GM12878 (cell line): ENCODE measurements around the gene HNF4A. TPM values are rescaled to one million over a fixed set of nuclear protein-coding genes. Genes with fewer than 3 reads are reported as not detected.
"Not testable (repeated sequence)": the region's sequence is repeated elsewhere in the genome, so short reads cannot be mapped to it uniquely, and the experiment has no call there.

Source experiments
- ATAC-seq: fragments of 200-7000 bp; cut with Tn5 transposase; 3 replicates; pipeline ENCODE4 v1.9.1; 2020; ENCODE audit warnings: mild to moderate bottlenecking, moderate library complexity
- BruUV-seq: library from RNA; stranded (reverse); fragments of 400-500 nt; replicated peaks from 2 replicates; lab custom pipeline; 2021; lab: Mats Ljungman, UMichigan
- CTCF ChIA-PET: fragments of 300-600 bp; sonication (Branson Sonifier 250); formaldehyde crosslinking; extraction: SDS; loops from one replicate; lab custom pipeline; 2021; ENCODE audit warnings: inconsistent platforms; lab: Yijun Ruan, JAX
- POLR2A ChIA-PET: fragments of 350-600 bp; formaldehyde crosslinking; extraction: SDS; loops from one replicate; lab custom pipeline; 2021; ENCODE audit warnings: inconsistent platforms; lab: Charles Lee
- RAD21 ChIA-PET: fragments of 300-600 bp; sonication (Branson Sonifier 250); formaldehyde crosslinking; loops from one replicate; lab custom pipeline; 2023; ENCODE audit warnings: antibody characterized with exemption; ENCODE audit not compliant: unreplicated experiment; lab: Charles Lee
- SMC1A ChIA-PET: fragments of 300-600 bp; sonication (Branson Sonifier 250); formaldehyde crosslinking; loops from one replicate; lab custom pipeline; 2023; ENCODE audit not compliant: unreplicated experiment, uncharacterized antibody; lab: Charles Lee
- DNase-seq: peaks from one replicate; pipeline ENCODE4 v3.0.0-alpha.2; 2011; ENCODE audit warnings: low read depth, low spot score
- FAIRE-seq: peaks from 3 replicates; lab custom pipeline; 2011; peaks lifted over from hg19 to GRCh38; lab: Jason Lieb, UNC
- H2AFZ ChIP-seq: 2 replicates; pipeline ENCODE4 v1.6.0; 2011; ENCODE audit warnings: low read depth, low read length, control low read depth; ENCODE audit not compliant: control insufficient read depth
- H3K27ac ChIP-seq: 2 replicates; pipeline ENCODE4 v1.5.1; 2011; ENCODE audit warnings: control low read depth; ENCODE audit not compliant: control insufficient read depth, insufficient read depth
- H3K27me3 ChIP-seq, 2 experiments: replicated peaks in 1 of 2; 2 replicates each; pipeline versions ENCODE4 v1.6.0 to v1.6.1; 2011; ENCODE audit warnings: low read length in 1 of 2; ENCODE audit not compliant: control insufficient read depth in 2 of 2, insufficient read depth in 2 of 2
- H3K36me3 ChIP-seq, 2 experiments: 2 replicates each; pipeline ENCODE4 v1.5.1; 2011; ENCODE audit warnings: low read length in 1 of 2; ENCODE audit not compliant: control insufficient read depth in 2 of 2, insufficient read depth in 2 of 2
- H3K4me1 ChIP-seq: 2 replicates; pipeline ENCODE4 v1.6.1; 2011; ENCODE audit warnings: mild to moderate bottlenecking, low read length, moderate library complexity, mixed read lengths; ENCODE audit not compliant: control insufficient read depth, insufficient read depth
- H3K4me2 ChIP-seq: 2 replicates; pipeline ENCODE4 v1.6.0; 2011; ENCODE audit warnings: control low read depth; ENCODE audit not compliant: control insufficient read depth, insufficient read depth
- H3K4me3 ChIP-seq: fragments of 200-600 bp; sonication (generic); 2 replicates; pipeline ENCODE4 v1.5.1; 2016
- H3K79me2 ChIP-seq: 2 replicates; pipeline ENCODE4 v1.6.0; 2011; ENCODE audit warnings: low read length; ENCODE audit not compliant: control insufficient read depth, insufficient read depth
- H3K9ac ChIP-seq: 2 replicates; pipeline ENCODE4 v1.8.0; 2011; ENCODE audit warnings: low read length, control low read depth, mixed read lengths; ENCODE audit not compliant: control insufficient read depth, insufficient read depth
- H3K9me3 ChIP-seq: replicated peaks from 3 replicates; pipeline ENCODE4 v1.5.1; 2011; ENCODE audit warnings: mild to moderate bottlenecking, low read length; ENCODE audit not compliant: control insufficient read depth, insufficient read depth
- H4K20me1 ChIP-seq: 2 replicates; pipeline ENCODE4 v1.6.0; 2011; ENCODE audit not compliant: control insufficient read depth, insufficient read depth
- ASH2L ChIP-seq: fragments of 300-600, 200-600 bp; sonication (generic); IDR thresholded peaks from 2 replicates; pipeline ENCODE4 v1.6.1; 2017; ENCODE audit warnings: low read depth, mild to moderate bottlenecking, borderline replicate concordance
- BHLHE40 ChIP-seq, 2 experiments: fragments of 450-650 bp in 1 of 2; IDR thresholded peaks; 2 replicates each; pipeline ENCODE4 v1.6.1; 2011 to 2017; ENCODE audit warnings: low read depth in 2 of 2, borderline replicate concordance in 1 of 2, improper control_type of control experiment in 1 of 2, low read length in 1 of 2, mild to moderate bottlenecking in 1 of 2
- LARP7 ChIP-seq: fragments of 450-650 bp; IDR thresholded peaks from 2 replicates; pipeline ENCODE4 v1.6.1; 2017; ENCODE audit warnings: mild to moderate bottlenecking
- NR2C1 ChIP-seq: fragments of 450-650 bp; IDR thresholded peaks from 2 replicates; pipeline ENCODE4 v1.6.1; 2017; ENCODE audit warnings: antibody characterized with exemption, mild to moderate bottlenecking, moderate library complexity
- RAD21 ChIP-seq: IDR thresholded peaks from 2 replicates; pipeline ENCODE4 v1.6.1; 2011; ENCODE audit warnings: mild to moderate bottlenecking, low read depth, low read length, moderate library complexity; ENCODE audit not compliant: insufficient read depth
- SRF ChIP-seq, 2 experiments: IDR thresholded peaks; 2 replicates each; pipeline ENCODE4 v1.6.1; 2011; ENCODE audit warnings: low read depth in 2 of 2, low read length in 2 of 2, mild to moderate bottlenecking in 1 of 2, moderate library complexity in 1 of 2
- TCF12 ChIP-seq: IDR thresholded peaks from 2 replicates; pipeline ENCODE4 v1.6.1; 2011; ENCODE audit warnings: low read depth, mild to moderate bottlenecking, low read length
- TCF3 ChIP-seq: IDR thresholded peaks from 2 replicates; pipeline ENCODE4 v1.6.1; 2012; ENCODE audit warnings: low read depth, mild to moderate bottlenecking, low read length, borderline replicate concordance; ENCODE audit not compliant: insufficient read depth
- WGBS: methylation state at CpG from one replicate; pipeline ENCODE4 v1.1.6; 2016; ENCODE audit warnings: low lambda C conversion rate; ENCODE audit not compliant: insufficient replicate concordance, insufficient coverage; ENCODE audit errors: missing lambda C conversion rate; 5-methylcytosine and 5-hydroxymethylcytosine counted together
- in situ Hi-C: fragments of 300-500 bp; cut with MboI; formaldehyde crosslinking; loops from 9 replicates; pipeline ENCODE4 v1.14.3; 2018; ENCODE audit warnings: mixed read lengths
- intact Hi-C: fragments of 100-400 bp; cut with micrococcal nuclease; formaldehyde crosslinking; loops from one replicate; pipeline ENCODE4 v1.14.2; 2022; ENCODE audit not compliant: unreplicated experiment
- polyA plus RNA-seq, 11 experiments: library from polyadenylated mRNA; depleted of rRNA in 4 of 11; unstranded in 6 of 11; stranded (reverse) in 5 of 11; fragments of >200 nt; fragmentation: Nextera tagmentation in 4 of 11; fragmentation: Illumina TruSeq in 1 of 11; extraction: Ambion mirVana in 4 of 11; extraction: Trizol in 1 of 11; gene quantifications; 1 replicate in 1 of 11; 2 replicates in 10 of 11; pipeline versions ENCODE4 v1.2.1 to v1.2.3, GENCODE V29; 2011 to 2016; ENCODE audit warnings: inconsistent platforms in 2 of 11, missing spikeins in 2 of 11, low read depth in 1 of 11
- total RNA-seq, 4 experiments: library from RNA; depleted of rRNA in 3 of 4; stranded (reverse); fragments of >200 nt in 3 of 4; fragmentation: Illumina TruSeq in 1 of 4; extraction: Trizol in 1 of 4; gene quantifications; 2 replicates each; pipeline versions ENCODE4 v1.2.1 to v1.2.3, GENCODE V29; 2013 to 2021

Gene HNF4A
- total and polyA plus RNA-seq, 10 of the 15 experiments (the other 5 are each of a cell fraction or from before 2014, with no cell fraction given), result 0.21 TPM; not detected in 9

DNA sequence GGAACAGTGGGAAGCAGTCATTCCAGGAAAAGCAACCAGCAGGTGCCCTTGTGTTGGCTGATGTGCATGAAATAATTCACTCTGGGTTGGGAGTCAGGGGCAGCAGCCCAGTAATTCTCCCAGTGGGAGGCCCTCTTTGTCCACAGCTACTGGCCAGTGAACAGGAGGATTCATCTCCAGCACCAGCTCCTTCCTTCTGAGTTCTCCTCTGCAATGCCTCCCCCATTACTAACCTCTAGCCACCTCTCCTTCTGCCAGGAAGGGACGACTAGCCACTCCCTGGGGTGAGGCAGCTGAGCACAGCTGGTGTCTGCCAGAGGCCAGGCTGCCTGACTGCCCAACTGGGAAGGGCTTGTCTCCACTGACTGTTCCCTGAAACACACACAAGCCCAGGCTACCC is 31.2 kb upstream of the HNF4A start:
- ATAC-seq, result no peak
- TF ChIP-seq SRF (IDR thresholded peaks at IDR 0.05; ENCODE audit: low read depth in 2 of 2, low read length in 2 of 2), result no peak
- TF ChIP-seq RAD21, result no peak
- H3K4me2 ChIP-seq, result no peak overlapping the region

DNA sequence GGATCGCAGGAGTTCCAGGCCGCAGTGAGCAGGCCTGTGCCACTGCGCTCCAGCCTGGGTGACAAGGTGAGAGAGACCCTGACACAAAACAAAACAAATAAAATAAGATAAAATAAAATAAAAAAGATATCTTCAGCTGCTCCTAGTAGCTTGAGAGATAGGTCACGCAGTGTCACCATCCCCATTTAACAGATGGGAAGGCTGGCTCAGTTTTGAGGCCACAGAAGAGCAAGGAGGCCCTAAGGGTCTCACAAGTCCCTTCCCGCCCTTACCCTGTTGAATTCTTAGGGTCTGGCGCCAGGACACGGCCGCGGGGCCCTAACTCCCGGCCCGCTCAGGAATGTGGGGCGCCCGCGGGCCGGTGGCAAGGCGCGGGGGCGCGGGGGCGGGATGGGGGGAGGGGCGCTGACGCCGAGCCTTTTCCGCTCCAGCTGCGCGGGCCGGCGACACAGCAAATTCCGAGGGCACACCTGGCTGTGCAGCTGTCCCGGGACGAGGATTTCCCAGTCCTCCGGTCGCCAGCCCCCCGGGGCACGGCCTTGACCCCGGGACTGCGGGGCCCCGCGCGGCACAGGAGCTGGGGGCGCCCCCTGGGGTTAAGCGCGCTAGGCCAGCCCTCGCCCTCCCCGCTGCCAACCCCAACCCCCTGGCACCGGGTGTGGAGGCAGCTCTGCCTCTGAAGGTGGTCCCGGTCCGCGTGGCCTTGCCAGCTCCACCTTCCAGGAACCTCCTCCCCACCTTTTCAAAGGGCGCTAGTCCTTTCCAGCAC is 28.9 kb upstream of the HNF4A start:
- Histone ChIP-seq H2AFZ (peak overlapping the region; percentile 44; the same call in 1 of the 2 replicates), H3K4me3 (no peak overlapping the region), H3K4me1 (no peaks in the 10 kb centered on the region), H4K20me1 (no peaks in the 10 kb centered on the region), H3K27ac (no peak overlapping the region), H3K4me2 (peak overlapping the region; percentile 55), H3K36me3 (no peaks in the 10 kb centered on the region), H3K27me3 (no peaks in the 10 kb centered on the region; a peak in 2 of 4 replicates), H3K9me3 (no peaks in the 10 kb centered on the region), H3K9ac (no peak overlapping the region), H3K79me2 (no peaks in the 10 kb centered on the region)
- ChIA-PET SMC1A (interaction anchor here (1.5 to 2.1 kb wide), 2 partner anchors 14 to 16 kb away, joined by 3 to 6 read pairs; partner anchors contain the start of gene FITM2), CTCF (interaction anchor here (0.6 to 1.4 kb wide), 3 partner anchors 13 to 47 kb away, joined by 3 to 5 read pairs (median 4); no protein-coding TSS in a partner anchor), POLR2A (interaction anchor here (0.9 kb wide), 1 partner anchor 321 kb away, joined by 5 read pairs; no protein-coding TSS in a partner anchor), RAD21 (no interaction called here)
- FAIRE-seq, result no peak
- no peak for DNase-seq
- no TSS peak for BruUV-seq
- in situ Hi-C loops (no loop called here), intact Hi-C loops (no loop called here)
- no peak for TF ChIP-seq BHLHE40 (IDR thresholded peaks at IDR 0.05; ENCODE audit: borderline replicate concordance in 1 of 2, low read depth in 2 of 2, low read length in 1 of 2)
- TF ChIP-seq TCF12, result 0 out of 2 replicates have a peak, but pooled peaks have one; percentile 19
- TF ChIP-seq LARP7, result no peak
- TF ChIP-seq ASH2L, result no peak
- no peak for TF ChIP-seq NR2C1
- TF ChIP-seq TCF3, result 0 out of 2 replicates have a peak, but pooled peaks have one; percentile 46
- 19% methylated on average over 25 of the region's 50 CpGs for WGBS
- ATAC-seq, result peak; percentile 53

More for the DNA sequence above, 31.2 kb upstream of the HNF4A start:
- RAD21 ChIA-PET, result no interaction called here
- POLR2A ChIA-PET, result no interaction called here
- intact Hi-C loops, result no loop called here
- CTCF ChIA-PET, result interaction anchor here (1.1 kb wide), 1 partner anchor 107 kb away, joined by 3 read pairs; no protein-coding TSS in a partner anchor
- H3K4me3 ChIP-seq, result no peak overlapping the region
- H3K9me3 ChIP-seq, result no peaks in the 10 kb centered on the region; the same call in 2 of the 3 replicates
- BruUV-seq, result no TSS peak
- no peaks in the 10 kb centered on the region for H3K79me2 ChIP-seq
- no peak overlapping the region for H2AFZ ChIP-seq
- FAIRE-seq (no peak), DNase-seq (no peak)
- H3K9ac ChIP-seq, result no peak overlapping the region
- H3K27me3 ChIP-seq, result no peaks in the 10 kb centered on the region; a peak in 2 of 4 replicates
- WGBS, result 0% methylated on average over 1 of the region's 1 CpG
- SMC1A ChIA-PET, result interaction anchor here (2.1 kb wide), 1 partner anchor 13 kb away, joined by 6 read pairs; the partner anchor contains the start of gene FITM2
- H3K4me1 ChIP-seq, result no peaks in the 10 kb centered on the region
- H3K27ac ChIP-seq, result no peak overlapping the region
- no peaks in the 10 kb centered on the region for H3K36me3 ChIP-seq
- in situ Hi-C loops, result no loop called here
- no peaks in the 10 kb centered on the region for H4K20me1 ChIP-seq

DNA sequence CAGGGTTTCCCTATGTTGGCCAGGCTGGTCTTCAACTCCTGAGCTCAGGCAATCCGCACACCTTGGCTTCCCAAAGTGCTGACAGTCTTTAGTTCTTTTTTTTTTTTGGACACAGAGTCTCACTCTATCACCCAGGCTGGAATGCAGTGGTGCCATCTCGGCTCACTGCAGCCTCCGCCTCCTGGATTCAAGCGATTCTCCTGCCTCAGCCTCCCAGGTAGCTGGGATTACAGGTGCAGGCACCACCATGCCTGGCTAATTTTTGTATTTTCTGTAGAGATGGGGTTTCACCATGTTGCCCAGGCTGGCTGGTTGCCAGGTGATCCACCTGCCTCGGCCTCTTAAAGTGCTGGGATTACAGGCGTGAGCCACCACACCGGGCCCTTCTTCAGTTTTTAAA is 27.8 kb upstream of the HNF4A start:
- DNase-seq, H3K4me3 ChIP-seq, H2AFZ ChIP-seq, H3K9ac ChIP-seq, H4K20me1 ChIP-seq, SMC1A ChIA-PET, H3K27me3 ChIP-seq, H3K36me3 ChIP-seq, intact Hi-C loops, H3K4me1 ChIP-seq, H3K9me3 ChIP-seq, H3K4me2 ChIP-seq, in situ Hi-C loops, FAIRE-seq, ATAC-seq, BruUV-seq, H3K27ac ChIP-seq, RAD21 ChIA-PET, H3K79me2 ChIP-seq: not testable (repeated sequence)
- 77% methylated on average over 7 of the region's 7 CpGs for WGBS
- CTCF ChIA-PET, result interaction anchor here (1.3 kb wide), 1 partner anchor 16 kb away, joined by 7 read pairs; no protein-coding TSS in a partner anchor
- POLR2A ChIA-PET, result interaction anchor here (0.7 to 0.9 kb wide), 2 partner anchors 320 to 604 kb away, joined by 3 to 5 read pairs; no protein-coding TSS in a partner anchor
